GM18867 (cell line): ENCODE measurements around the gene NBL1.

ENCODE experiments used
- ATAC-seq: cut with Tn5 transposase; IDR thresholded peaks from one replicate; pipeline ENCODE4 v1.9.1; 2021; ENCODE audit warnings: mild to moderate bottlenecking, moderate library complexity; ENCODE audit not compliant: unreplicated experiment

NBL1 gene, protein sequence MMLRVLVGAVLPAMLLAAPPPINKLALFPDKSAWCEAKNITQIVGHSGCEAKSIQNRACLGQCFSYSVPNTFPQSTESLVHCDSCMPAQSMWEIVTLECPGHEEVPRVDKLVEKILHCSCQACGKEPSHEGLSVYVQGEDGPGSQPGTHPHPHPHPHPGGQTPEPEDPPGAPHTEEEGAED

GRCh38 chr1:19643602-19644394 is at the start of gene NBL1:
NBL1 (plus strand) TSS chr1:19644311; CDS start chr1:19655031, 10,720 bp downstream.
- ATAC-seq, result no peak

DNA sequence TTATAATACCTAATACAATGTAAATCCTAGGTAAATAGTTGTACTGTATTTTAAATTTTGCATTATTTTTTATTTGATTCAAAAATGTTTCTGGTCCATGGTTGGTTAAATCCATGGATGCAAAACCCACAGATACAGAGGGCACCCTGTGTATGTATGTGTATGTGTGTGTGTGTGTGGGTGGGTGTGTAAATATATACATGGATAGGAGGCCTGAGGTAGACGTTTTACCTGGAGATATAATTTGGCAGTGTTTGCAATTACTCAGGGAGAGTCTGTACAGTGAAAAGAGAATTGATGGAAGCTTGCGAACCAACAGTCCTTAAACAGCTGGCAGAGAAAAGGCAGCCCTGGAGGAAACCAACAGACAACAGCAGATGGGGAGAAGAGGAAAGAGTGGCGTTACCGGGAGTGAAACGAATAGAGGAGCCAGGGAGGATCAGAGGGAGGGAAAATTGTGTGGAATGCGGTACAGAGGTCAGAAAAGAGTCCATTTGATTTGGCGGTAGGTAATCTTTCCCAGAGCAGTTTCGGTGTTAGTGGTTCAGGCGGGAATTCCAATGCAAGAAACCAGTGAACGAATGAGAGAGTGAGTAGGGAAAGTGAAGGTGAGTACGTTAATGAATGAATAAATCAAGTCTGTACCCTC is 47.9 kb upstream of the NBL1 start:
- ATAC-seq, result no peak

DNA sequence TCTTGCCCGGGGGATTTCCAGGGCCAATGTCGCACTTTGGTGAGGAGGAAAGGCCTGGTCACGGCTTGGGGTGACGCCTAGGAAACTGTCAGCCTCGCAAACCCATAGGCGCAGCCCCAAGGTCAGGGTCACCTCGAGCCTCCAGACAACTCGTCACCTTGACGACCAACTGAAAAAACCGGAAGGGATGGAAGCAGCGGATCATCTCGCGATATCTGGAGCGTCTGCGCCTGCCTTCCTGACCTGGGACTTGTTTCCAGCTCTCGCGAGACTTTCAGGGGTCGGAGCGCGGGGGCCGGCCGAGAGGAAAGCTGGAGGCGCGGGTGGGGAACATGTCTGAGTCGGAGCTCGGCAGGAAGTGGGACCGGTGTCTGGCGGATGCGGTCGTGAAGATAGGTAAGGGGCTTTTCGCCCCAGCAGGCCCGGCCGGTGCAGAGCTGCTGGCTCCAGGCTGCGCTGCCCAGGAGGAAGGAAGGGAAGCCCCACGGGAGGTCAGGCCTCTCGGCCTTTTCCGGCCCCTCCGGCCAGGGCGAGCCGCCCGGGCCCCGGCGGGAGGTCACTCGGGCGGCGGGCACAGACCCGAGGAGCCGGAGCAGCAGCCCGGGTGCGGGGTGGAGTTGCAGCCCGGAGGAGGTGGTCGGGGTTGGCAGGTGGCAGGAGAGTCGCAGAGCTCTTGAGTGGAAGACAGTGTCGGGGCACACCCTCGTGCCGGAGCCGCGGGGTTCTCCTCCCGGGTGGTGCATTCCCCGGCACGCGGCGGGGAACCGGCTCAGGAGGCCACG is 47.2 kb upstream of the NBL1 start:
- peak; percentile 81 for ATAC-seq

DNA sequence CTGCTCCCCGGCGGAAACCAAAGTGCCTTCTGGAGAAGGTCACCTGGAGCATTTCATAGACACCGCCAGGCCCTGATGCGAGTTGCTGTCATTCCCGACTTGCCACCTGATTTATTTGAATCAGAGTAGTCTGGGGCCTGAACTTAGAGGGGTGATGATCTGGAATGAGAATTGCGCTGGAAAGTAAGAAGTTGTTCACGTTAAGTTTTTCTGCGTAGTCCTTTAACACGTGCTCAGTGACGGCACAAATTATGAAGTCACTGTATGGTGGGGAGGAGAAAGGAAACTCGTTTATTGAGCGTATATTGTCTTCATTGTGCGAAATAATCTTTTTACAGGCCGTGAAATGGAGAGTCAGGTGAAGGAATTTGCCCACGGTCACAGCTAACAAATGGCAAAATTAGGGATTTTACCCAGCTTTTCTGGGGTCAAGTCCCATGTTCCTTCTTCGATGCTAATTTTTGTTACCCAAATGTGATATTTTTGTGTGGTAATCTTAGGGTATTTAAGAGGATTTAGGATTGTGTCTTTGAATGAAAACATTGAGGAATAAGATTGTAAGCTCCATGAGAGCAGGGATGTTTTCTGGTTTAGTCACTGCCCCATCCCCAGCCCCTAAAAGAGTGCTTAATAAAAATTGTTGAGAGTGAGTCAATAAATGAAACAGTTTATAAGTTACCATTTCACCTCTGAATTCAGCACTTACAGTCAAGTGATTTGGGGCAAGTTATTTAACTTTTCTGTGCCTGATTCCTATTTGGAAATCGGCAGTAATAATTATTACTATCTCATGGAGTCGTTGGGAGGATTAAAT is 46.4 kb upstream of the NBL1 start:
- peak; percentile 12 for ATAC-seq

DNA sequence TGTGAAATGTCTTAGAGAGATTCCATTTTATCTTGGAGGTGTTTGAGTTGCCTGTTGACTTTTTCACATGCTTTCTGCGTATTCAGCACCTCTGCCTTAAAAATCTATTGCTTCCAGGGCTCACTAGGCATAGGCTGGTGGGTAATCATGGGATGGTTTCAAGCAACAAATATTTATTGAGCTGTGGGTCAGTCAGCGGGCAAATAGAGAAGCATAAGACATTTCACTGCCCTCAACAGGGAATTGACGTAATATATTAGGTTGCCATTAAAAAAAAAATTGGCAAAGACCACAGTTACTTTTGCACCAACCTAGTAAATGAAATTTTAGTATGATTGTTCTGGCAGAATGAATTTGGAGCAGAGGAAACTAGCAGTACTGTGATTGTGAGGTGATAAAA is 44.3 kb upstream of the NBL1 start:
- ATAC-seq, result no peak

DNA sequence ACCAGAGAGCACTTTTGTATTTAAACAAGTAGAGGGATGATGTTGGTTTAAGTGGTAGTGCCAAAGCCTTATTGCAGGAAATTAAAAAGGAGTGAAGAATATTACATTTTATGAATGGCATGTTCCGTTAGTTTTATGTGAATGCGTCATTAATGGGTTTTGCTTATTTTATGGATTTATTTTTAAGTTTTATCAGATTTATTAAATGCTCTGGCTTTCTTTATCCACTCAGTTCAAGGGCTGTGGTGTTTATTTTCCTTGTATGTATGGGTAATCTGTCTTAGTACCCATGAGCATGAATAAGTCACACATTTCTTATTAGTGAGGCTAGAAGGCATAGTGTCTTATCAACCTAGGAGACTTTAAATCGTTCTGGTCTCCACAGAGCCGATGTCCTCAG is 41.6 kb upstream of the NBL1 start:
- ATAC-seq, result no peak

DNA sequence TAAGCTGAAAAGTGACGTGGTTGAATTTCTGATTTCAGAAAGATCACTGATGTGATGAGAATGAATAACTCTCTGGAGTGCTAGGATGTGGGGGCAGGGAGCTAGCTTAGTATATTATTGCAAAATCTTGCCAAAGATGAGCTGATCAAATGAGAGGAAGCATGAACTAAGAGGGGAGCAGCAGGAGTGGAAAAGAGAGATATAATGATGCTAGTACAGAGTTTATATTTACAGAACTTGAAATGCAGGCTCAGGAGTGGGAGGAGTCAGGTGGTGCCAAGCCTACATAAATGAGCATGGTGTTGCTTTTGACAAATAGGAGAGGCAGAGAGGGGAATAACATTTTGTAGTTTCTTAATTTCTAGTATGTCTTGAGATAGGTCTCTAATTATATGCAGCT is 38.1 kb upstream of the NBL1 start:
- no peak for ATAC-seq

- ATAC-seq, result no peak
These were observed 37.1 kb upstream of the NBL1 start for GRCh38 chr1:19606817-19607642.

DNA sequence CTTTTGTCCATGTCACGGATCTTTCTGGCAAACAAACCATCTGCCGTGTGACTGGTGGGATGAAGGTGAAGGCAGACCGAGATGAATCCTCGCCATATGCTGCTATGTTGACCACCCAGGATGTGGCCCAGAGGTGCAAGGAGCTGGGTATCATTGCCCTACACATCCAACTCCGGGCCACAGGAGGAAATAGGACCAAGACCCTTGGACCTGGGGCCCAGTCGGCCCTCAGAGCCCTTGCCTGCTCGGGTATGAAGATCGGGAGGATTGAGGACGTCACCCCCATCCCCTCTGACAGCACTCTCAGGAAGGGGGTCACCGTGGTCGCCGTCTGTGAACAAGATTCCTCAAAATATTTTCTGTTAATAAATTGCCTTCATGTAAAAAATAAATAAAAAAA is 35.9 kb upstream of the NBL1 start:
- no peak for ATAC-seq

DNA sequence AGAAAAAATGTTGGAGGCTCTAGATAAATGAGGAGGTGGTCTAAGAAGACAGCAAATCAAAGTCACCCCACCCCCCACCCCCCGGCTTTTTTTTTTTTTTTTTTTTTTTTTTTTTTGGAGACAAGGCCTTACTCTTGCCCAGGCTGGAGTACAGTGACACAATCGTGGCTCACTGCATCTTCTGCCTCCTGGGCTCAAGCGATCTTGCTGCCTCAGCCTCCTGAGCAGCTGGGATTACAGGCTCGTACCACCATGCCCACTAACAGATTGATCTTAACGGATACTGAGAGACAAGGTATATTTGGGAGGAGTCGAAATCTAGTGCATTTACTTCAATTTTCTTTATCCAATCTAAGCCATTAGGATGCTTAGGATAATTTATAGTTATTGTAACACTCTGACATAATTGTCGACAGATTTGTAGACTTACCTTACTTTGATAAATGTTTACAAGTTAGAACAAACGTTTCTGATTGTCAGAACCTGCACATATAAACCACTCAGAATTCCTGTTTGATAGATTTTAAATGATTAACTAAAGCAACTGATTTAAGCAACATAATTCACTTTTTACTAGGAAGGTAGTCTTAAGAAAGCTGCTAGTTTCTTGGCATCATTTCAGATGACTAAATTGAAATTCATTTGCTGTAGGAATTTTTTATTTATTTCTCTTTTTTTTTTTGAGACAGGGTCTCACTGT is 33.7 kb upstream of the NBL1 start:
- ATAC-seq, result no peak

GRCh38 chr1:19612530-19612929 is 31.6 kb upstream of the NBL1 start:
- no peak for ATAC-seq

DNA sequence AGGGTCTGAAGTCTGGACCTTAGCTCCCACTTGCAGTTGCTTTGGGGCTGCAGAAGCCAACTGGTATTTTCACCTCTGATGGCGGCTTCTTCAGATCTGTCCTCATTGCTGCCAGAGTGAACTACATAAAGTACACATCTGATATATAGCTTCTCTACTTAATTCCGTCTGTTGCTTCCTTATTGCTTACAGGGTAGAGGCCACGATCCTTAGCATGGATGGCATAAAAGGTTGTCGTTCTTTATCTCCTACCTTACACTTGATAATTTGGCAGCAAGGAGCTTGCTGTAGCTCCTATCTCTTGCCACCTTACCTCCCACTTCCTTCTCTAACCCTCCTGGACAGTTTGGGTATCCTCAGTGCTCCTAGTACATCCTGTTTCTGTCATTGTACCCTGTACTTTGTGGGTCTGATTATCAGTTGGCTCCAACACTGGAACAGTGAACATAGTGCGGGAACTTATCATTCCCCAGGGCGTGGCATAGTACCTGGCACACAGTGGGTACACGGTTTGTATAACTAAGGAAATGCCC is 30.9 kb upstream of the NBL1 start:
- no peak for ATAC-seq

DNA sequence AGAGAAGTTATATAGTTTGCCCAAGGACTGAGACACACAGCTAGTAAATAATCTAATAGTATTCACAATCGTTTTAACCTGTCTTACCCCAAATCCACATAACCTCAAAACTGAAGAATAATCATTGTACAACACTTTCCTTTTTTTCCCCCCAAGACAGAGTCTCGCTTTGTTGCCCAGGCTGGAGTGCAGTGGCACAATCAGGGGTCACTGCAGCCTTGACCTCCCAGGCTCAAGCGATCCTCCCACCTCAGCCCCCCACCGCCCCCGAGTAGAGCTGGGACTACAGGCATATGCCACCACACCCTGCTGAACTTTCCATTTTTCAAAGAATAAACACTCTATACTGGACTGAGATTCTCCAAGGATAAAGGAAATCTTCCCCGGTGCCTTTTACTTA is 28.7 kb upstream of the NBL1 start:
- no peak for ATAC-seq

DNA sequence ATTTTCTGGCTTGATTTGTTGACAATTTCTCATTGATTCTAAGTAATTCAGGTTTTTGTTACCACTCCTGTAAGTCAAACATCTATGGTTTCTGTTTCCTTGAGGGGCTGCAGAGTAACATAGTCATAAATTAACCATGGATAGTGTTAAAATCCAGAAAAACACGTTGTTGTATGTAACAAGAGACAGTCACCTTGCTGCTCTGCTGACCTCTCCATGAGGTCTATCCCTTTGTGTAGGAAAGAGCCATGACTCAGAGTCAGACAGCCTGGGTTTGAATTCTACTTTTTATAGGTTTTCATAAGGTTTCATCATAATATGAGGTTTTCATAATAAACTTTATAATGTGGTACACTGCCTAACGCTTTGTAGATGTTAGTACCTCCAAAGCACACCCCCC is 27.6 kb upstream of the NBL1 start:
- ATAC-seq, result no peak

GRCh38 chr1:19617376-19617775 is 26.7 kb upstream of the NBL1 start:
- no peak for ATAC-seq

- no peak for ATAC-seq
These were observed 25.7 kb upstream of the NBL1 start for GRCh38 chr1:19618428-19618827.

- no peak for ATAC-seq
These were observed 24.3 kb upstream of the NBL1 start for GRCh38 chr1:19619697-19620384.

DNA sequence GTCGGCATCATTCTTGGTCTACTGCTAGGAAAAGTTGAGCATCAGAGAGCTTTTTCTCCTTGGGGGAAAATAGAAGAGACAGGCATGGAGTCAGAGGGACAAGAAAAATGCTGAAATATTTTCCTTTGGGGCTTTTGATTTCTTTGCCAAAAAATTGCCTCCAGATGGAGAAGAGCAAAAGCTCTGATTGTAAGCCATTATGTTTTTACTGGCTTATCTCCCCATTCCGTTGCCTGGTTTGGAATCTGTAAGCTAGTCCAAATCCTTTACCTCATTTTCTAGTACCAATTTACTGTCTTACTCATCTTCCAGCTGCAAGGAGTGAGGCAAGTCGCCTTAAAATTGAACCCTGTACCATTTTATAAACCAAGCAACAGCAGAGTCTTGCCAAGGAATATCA is 23.3 kb upstream of the NBL1 start:
- no peak for ATAC-seq
